Mesothelial cell of epicardium (in vitro differentiated cells): ENCODE measurements around the gene MEGF11. TPM values are rescaled to one million over a fixed set of nuclear protein-coding genes. Genes with fewer than 3 reads are reported as not detected.

ENCODE experiments used
- DNase-seq, 2 experiments: peaks; one replicate each; pipeline ENCODE4 v3.0.0; 2021; ENCODE audit warnings: low spot score in 2 of 2; ENCODE audit not compliant: unreplicated experiment in 2 of 2
- H3K27ac Mint-ChIP-seq: 2 replicates; pipeline ENCODE4 v1.8.0; 2021; ENCODE audit warnings: mixed read lengths
- H3K27me3 Mint-ChIP-seq: 2 replicates; pipeline ENCODE4 v1.8.0; 2021; ENCODE audit warnings: low read depth, mixed read lengths
- H3K36me3 Mint-ChIP-seq: 2 replicates; pipeline ENCODE4 v1.8.0; 2021; ENCODE audit warnings: mixed read lengths
- H3K4me1 Mint-ChIP-seq: 2 replicates; pipeline ENCODE4 v1.8.0; 2021; ENCODE audit warnings: mixed read lengths
- H3K4me3 Mint-ChIP-seq: 2 replicates; pipeline ENCODE4 v1.8.0; 2021; ENCODE audit warnings: mild to moderate bottlenecking, moderate library complexity, mixed read lengths
- H3K9me3 Mint-ChIP-seq: 2 replicates; pipeline ENCODE4 v1.8.0; 2021; ENCODE audit warnings: mixed read lengths
- CTCF ChIP-seq: fragments of 200-600 bp; sonication (generic); IDR thresholded peaks from one replicate; pipeline ENCODE4 v1.5.0; 2021; ENCODE audit warnings: antibody characterized with exemption; ENCODE audit not compliant: unreplicated experiment
- total RNA-seq: library from RNA; stranded (reverse); gene quantifications from 3 replicates; pipeline ENCODE4 v1.2.1, GENCODE V29; 2021

Gene MEGF11
- total RNA-seq, 1 donor from 2014 or later: 3.7 TPM

- H3K9me3 Mint-ChIP-seq: no peaks in the 10 kb centered on the region
- H3K27me3 Mint-ChIP-seq: peaks cover 12% of the 10 kb centered on the region
- no peak overlapping the region for H3K27ac Mint-ChIP-seq
- DNase-seq: no peak
- no peak for TF ChIP-seq CTCF
- no peak overlapping the region for H3K4me3 Mint-ChIP-seq
- H3K36me3 Mint-ChIP-seq: no peaks in the 10 kb centered on the region
- H3K4me1 Mint-ChIP-seq: peaks cover 11% of the 10 kb centered on the region
Measured at GRCh38 chr15:65956307-65956706, 297.2 kb downstream of the MEGF11 start.

GRCh38 chr15:65954289-65954741 is 299.2 kb downstream of the MEGF11 start:
- no peak for DNase-seq
- TF ChIP-seq CTCF: no peak
- no peaks in the 10 kb centered on the region for H3K36me3 Mint-ChIP-seq
- no peak overlapping the region for H3K27ac Mint-ChIP-seq
- H3K27me3 Mint-ChIP-seq: peaks cover 2% of the 10 kb centered on the region
- H3K9me3 Mint-ChIP-seq: no peaks in the 10 kb centered on the region
- no peak overlapping the region for H3K4me3 Mint-ChIP-seq
- peaks cover 11% of the 10 kb centered on the region for H3K4me1 Mint-ChIP-seq

GRCh38 chr15:65953622-65954021 is 299.9 kb downstream of the MEGF11 start:
- Mint-ChIP-seq H3K4me3 (no peak overlapping the region), H3K4me1 (peaks cover 11% of the 10 kb centered on the region), H3K36me3 (no peaks in the 10 kb centered on the region), H3K27ac (no peak overlapping the region), H3K27me3 (peaks cover 3% of the 10 kb centered on the region), H3K9me3 (no peaks in the 10 kb centered on the region)
- DNase-seq: no peak
- TF ChIP-seq CTCF: no peak

GRCh38 chr15:65952391-65953053 is 301.0 kb downstream of the MEGF11 start:
- H3K27me3 Mint-ChIP-seq: peaks cover 5% of the 10 kb centered on the region
- no peak overlapping the region for H3K4me3 Mint-ChIP-seq
- no peak for TF ChIP-seq CTCF
- H3K4me1 Mint-ChIP-seq: peaks cover 11% of the 10 kb centered on the region
- H3K27ac Mint-ChIP-seq: no peak overlapping the region
- H3K36me3 Mint-ChIP-seq: no peaks in the 10 kb centered on the region
- no peaks in the 10 kb centered on the region for H3K9me3 Mint-ChIP-seq
- peak in 1 of 2 experiments; percentile 70 for DNase-seq

GRCh38 chr15:65951007-65951406 is 302.5 kb downstream of the MEGF11 start:
- Mint-ChIP-seq H3K4me1 (peaks cover 11% of the 10 kb centered on the region), H3K36me3 (no peaks in the 10 kb centered on the region), H3K9me3 (no peaks in the 10 kb centered on the region), H3K27me3 (peaks cover 9% of the 10 kb centered on the region), H3K27ac (no peak overlapping the region), H3K4me3 (no peak overlapping the region)
- DNase-seq: no peak
- TF ChIP-seq CTCF: no peak
